B cell (primary cell): ENCODE results near the gene AQP9.

ENCODE experiments used
- CTCF ChIP-seq: fragments of 200-600 bp; IDR thresholded peaks from one replicate; pipeline ENCODE4 v1.8.0; 2022; ENCODE audit warnings: antibody characterized with exemption, mild to moderate bottlenecking
- EZH2 ChIP-seq: IDR thresholded peaks from 2 replicates; pipeline ENCODE4 v1.6.1; 2012; ENCODE audit warnings: borderline replicate concordance, low read depth, mild to moderate bottlenecking, moderate library complexity, low read length; ENCODE audit not compliant: insufficient read depth, poor library complexity, severe bottlenecking

- TF ChIP-seq CTCF (no peak), EZH2 (no peak)
These were observed 1.9 kb downstream of the AQP9 start for GRCh38 chr15:58139989-58140522.
